HG02798 (cell line): ENCODE data around the gene RXFP3.

Experiments
- ATAC-seq: cut with Tn5 transposase; IDR thresholded peaks from one replicate; pipeline ENCODE4 v1.9.1; 2021; ENCODE audit warnings: mild to moderate bottlenecking; ENCODE audit not compliant: unreplicated experiment, poor library complexity

Gene RXFP3

DNA sequence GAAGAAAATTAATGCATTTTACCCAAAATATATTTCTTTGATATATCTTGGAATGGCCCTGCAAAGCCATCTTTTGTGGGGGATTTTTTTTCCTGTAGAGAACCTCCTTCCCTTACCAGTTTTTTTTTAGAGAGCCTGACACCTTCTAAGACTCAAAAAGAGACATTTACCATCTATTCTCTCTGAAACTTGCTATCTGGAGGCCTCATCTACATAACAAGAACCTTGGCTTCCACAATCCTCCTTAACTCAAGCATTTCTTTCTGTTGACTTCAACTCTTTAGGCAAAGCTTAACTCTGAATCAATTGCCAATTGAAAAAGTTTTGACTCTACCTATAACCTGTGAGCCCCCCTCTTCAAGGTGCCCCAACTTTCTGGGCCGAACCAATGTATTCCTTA is 42.1 kb downstream of the RXFP3 start:
- ATAC-seq = no peak

DNA sequence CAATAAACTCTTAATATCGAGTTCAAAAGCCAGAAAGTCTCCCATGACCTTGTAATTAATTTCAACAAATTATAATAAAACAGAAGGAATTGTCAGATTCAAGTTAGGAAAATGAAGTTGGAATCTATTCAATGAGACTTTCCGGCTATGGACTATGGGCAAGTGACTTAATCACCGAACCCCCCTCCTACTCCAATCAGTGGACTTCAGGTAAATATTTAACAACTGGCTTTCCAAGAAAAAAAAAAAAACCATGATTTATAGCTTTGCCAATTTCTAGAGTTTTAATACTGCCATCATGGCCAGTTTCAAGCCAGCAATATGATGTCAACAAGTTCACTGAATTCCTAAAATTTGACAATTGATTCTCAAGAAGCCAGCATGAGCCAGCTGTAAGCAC is 43.8 kb downstream of the RXFP3 start:
- no peak for ATAC-seq

DNA sequence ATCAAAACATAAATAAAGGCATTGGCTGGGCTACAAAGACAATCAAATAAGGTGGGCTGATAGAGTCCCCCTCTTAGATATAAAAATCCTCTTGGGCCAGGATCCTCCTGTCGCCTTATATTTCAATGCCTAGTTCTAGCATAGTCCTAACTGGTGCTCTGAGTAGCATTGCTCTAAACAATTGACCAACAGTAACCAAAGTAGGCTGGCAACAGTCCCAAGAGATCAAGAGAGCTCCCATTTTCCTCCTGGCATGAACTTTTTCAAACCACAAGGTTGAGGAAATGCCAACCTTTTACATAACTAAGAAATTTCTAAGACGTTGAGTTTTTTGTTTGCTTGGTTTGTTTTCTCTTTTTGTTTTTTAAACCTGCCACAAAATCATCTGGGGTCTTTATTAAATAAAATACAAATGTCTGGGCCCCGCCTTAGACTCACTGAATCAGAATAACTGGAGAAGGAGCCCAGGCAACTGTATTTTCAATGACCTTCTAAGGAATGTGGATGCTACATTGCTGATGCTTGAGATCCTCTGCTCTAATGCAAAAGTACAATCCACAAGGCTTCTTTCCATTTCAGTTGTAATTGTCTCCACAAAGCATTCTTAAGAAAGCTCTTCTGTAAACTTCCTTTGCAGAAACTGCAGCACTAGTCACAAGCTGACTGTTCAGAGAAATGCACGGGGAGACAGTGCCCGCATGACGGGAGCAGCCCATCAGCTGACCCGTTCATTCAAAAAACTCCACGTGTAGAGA is 45.4 kb downstream of the RXFP3 start:
- ATAC-seq = no peak

DNA sequence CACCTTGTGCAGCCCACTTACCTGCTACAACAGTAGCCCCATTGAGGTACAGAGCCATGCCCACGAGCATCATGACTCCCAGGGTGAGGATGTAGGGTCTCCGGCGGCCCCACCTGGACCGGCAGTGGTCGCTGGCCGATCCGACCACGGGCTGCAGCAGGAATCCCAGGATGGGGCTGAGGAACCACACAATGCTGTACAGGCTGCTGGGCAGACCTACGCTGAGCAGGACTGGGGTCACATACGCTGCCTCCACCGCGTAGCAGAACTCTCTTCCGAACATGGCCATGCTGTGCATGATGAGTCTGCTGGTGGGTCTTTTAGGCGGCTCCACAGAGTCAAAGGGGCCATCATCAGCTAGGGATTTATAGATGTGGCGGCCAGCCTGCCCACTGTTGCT is 48.0 kb downstream of the RXFP3 start:
- no peak for ATAC-seq

DNA sequence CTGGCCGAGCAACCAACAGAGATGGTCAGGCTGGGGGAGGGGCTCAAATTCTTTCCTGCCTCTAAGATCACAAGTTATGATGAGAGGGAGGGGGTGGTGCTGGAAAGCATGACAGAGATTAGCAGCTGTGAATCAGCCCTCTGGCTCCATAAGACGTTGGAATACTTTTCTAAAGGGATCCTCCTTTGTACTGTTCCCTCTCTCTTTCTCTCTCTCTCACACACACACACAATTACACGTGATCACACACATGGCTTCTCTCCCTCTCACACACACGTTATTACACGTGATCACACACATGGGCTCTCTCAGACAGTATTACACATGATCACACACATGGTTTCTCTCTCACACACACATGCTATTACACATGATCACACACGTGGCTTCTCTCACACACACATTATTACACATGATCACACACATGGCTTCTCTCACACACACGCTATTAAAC is 48.5 kb downstream of the RXFP3 start, which contains the start of gene SLC45A2:
Gene SLC45A2 (minus strand): TSS at position 23 of the 454 bp plus-strand sequence. CDS start 110 bp downstream, outside the sequence.
- ATAC-seq = no peak

DNA sequence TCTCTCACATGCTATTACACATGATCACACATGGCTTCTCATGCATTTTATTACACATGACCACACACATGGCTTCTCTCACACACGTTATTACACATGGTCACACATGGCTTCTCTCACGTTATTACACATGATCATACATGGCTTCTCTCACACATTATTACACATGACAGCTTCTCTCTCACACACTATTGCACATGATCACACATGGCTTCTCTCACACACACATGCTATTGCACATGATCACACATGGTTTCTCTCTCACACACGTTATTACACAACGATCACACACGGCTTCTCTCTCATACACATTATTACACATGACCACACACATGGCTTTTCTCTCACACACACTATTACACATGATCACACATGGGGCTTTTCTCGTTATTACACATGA is 49.3 kb downstream of the RXFP3 start:
- ATAC-seq = no peak
